AG04450 (cell line): Measurements from ENCODE around the gene ANP32B. TPM values are rescaled to one million over a fixed set of nuclear protein-coding genes. Genes with fewer than 3 reads are reported as not detected.

Source experiments
- CTCF ChIA-PET: fragments of 300-600, 350-600 bp; formaldehyde crosslinking; extraction: SDS; loops from one replicate; lab custom pipeline; 2022; ENCODE audit warnings: antibody characterized with exemption, inconsistent platforms; lab: Charles Lee
- POLR2A ChIA-PET: fragments of 350-600 bp; formaldehyde crosslinking; extraction: SDS; loops from one replicate; lab custom pipeline; 2021; ENCODE audit warnings: antibody characterized with exemption, inconsistent platforms; lab: Yijun Ruan, JAX
- DNase-seq: peaks from one replicate; pipeline ENCODE4 v3.0.0-alpha.2; 2011; ENCODE audit warnings: low read depth, low spot score
- H3K27ac ChIP-seq: one replicate; pipeline ENCODE4 v1.5.1; 2012; ENCODE audit warnings: low read depth, low read length, control low read depth
- H3K27me3 ChIP-seq: one replicate; pipeline ENCODE4 v1.6.0; 2012; ENCODE audit warnings: low read length; ENCODE audit not compliant: control insufficient read depth, insufficient read depth
- H3K4me3 ChIP-seq: 2 replicates; pipeline ENCODE4 v1.5.1; 2011; ENCODE audit warnings: mild to moderate bottlenecking, low read depth, low read length, control low read depth
- H3K9me3 ChIP-seq: 2 replicates; pipeline ENCODE4 v1.5.1; 2012; ENCODE audit warnings: low read length; ENCODE audit not compliant: control insufficient read depth, insufficient read depth
- polyA plus RNA-seq: library from polyadenylated mRNA; depleted of rRNA; stranded (reverse); fragments of >200 nt; gene quantifications from 2 replicates; pipeline ENCODE4 v1.2.3, GENCODE V29; 2011
- TF ChIP-seq, protein P1 (sequence below): IDR thresholded peaks from 2 replicates; pipeline ENCODE4 v1.5.1; 2011; ENCODE audit warnings: low read depth, low read length, control low read depth, inconsistent platforms

The ANP32B gene
- polyA plus RNA-seq, 1 experiment, result 59.0 TPM

DNA sequence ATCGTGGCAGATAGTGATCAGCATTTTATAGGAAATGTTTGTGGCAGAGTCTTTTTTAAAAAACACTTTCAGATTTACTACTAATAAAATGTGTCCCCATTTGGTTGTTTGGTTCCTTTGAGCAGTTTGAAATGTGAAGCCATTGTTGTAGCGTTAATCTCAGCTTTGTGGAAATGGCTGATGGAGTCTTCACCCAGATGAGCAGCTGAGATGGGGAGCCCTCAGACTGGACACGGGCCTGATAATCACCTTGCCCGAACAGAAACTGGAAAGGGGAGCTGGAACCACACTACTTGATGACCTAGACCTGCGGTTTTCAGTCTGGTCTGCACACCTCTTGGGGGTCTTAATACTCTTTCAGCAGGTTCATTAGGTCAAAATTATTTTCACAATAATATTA is 20.6 kb upstream of the ANP32B start:
- Histone ChIP-seq H3K27me3 (peaks cover 13% of the 10 kb centered on the region), H3K9me3 (no peaks in the 10 kb centered on the region), H3K27ac (no peak overlapping the region), H3K4me3 (no peak overlapping the region)
- ChIA-PET CTCF (interaction anchor here (5.4 kb wide), 1 partner anchor 40 kb away, joined by 45 read pairs; the partner anchor contains the start of gene TRMO), POLR2A (no interaction called here)
- TF ChIP-seq, protein P1, sequence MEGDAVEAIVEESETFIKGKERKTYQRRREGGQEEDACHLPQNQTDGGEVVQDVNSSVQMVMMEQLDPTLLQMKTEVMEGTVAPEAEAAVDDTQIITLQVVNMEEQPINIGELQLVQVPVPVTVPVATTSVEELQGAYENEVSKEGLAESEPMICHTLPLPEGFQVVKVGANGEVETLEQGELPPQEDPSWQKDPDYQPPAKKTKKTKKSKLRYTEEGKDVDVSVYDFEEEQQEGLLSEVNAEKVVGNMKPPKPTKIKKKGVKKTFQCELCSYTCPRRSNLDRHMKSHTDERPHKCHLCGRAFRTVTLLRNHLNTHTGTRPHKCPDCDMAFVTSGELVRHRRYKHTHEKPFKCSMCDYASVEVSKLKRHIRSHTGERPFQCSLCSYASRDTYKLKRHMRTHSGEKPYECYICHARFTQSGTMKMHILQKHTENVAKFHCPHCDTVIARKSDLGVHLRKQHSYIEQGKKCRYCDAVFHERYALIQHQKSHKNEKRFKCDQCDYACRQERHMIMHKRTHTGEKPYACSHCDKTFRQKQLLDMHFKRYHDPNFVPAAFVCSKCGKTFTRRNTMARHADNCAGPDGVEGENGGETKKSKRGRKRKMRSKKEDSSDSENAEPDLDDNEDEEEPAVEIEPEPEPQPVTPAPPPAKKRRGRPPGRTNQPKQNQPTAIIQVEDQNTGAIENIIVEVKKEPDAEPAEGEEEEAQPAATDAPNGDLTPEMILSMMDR, result no peak
- no peak for DNase-seq

GRCh38 chr9:97963232-97963631 is 19.9 kb upstream of the ANP32B start:
- no peak overlapping the region for H3K4me3 ChIP-seq
- POLR2A ChIA-PET, result interaction anchor here (1.0 kb wide), 1 partner anchor 20 kb away, joined by 4 read pairs; the partner anchor contains the start of gene ANP32B
- H3K27me3 ChIP-seq, result peaks cover 13% of the 10 kb centered on the region
- no peak for DNase-seq
- no peak overlapping the region for H3K27ac ChIP-seq
- no peaks in the 10 kb centered on the region for H3K9me3 ChIP-seq
- CTCF ChIA-PET, result no interaction called here
- TF ChIP-seq, protein P1, result no peak

DNA sequence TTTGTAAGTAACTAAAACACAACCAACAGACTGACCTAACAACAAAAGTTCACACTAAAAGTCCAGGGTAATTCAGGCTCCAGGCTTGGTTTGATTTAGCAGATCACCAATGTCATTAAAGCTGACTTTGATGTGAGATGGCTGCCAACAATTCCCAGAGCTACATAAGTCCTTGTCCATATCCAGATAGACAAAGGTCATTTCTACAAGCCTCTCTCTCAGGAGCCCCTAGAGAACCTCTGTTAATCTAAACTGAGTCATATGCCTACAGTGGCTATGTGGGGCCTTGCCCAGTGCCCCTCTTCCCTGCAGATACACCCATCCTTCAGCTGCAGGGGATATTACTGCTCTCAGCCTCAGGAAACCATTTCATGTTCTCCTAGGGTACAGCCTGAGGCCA is 18.2 kb upstream of the ANP32B start:
- Histone ChIP-seq H3K27me3 (peaks cover 13% of the 10 kb centered on the region), H3K9me3 (no peaks in the 10 kb centered on the region), H3K27ac (no peak overlapping the region), H3K4me3 (no peak overlapping the region)
- ChIA-PET CTCF (interaction anchor here (1.0 kb wide), 1 partner anchor 41 kb away, joined by 3 read pairs; no protein-coding TSS in a partner anchor), POLR2A (interaction anchor here (0.7 kb wide), 1 partner anchor 320 kb away, joined by 4 read pairs; no protein-coding TSS in a partner anchor)
- no peak for DNase-seq
- TF ChIP-seq, protein P1, result no peak

GRCh38 chr9:97966493-97966892 is 16.6 kb upstream of the ANP32B start:
- no peak overlapping the region for H3K27ac ChIP-seq
- TF ChIP-seq, protein P1, result no peak
- DNase-seq, result no peak
- ChIA-PET POLR2A (no interaction called here), CTCF (no interaction called here)
- peaks cover 13% of the 10 kb centered on the region for H3K27me3 ChIP-seq
- H3K4me3 ChIP-seq, result no peak overlapping the region
- no peaks in the 10 kb centered on the region for H3K9me3 ChIP-seq

- TF ChIP-seq, protein P1, result no peak
- CTCF ChIA-PET, result no interaction called here
- peaks cover 16% of the 10 kb centered on the region for H3K27me3 ChIP-seq
- POLR2A ChIA-PET, result no interaction called here
- H3K27ac ChIP-seq, result no peak overlapping the region
- DNase-seq, result no peak
- H3K9me3 ChIP-seq, result no peaks in the 10 kb centered on the region
- H3K4me3 ChIP-seq, result no peak overlapping the region
Measured at GRCh38 chr9:97969014-97969413, 14.1 kb upstream of the ANP32B start.
